Neural cell (in vitro differentiated cells): ENCODE results near the gene DGKQ. TPM values are rescaled to one million over a fixed set of nuclear protein-coding genes. Genes with fewer than 3 reads are reported as not detected.
"Not testable (repeated sequence)": the region's sequence is repeated elsewhere in the genome, so short reads cannot be mapped to it uniquely, and the experiment has no call there.

ENCODE experiments used
- H2AFZ ChIP-seq: fragments of 200-600, 300-800 bp; sonication (generic), shearing (Covaris generic); 2 replicates; pipeline ENCODE4 v1.6.0; 2014; ENCODE audit warnings: low read depth, mild to moderate bottlenecking, antibody characterized with exemption, low read length, moderate library complexity
- H3F3A ChIP-seq: fragments of 200-600 bp; shearing (Covaris generic); 2 replicates; pipeline ENCODE4 v1.6.1; 2016; ENCODE audit warnings: mild to moderate bottlenecking, moderate library complexity, mixed read lengths, antibody characterized with exemption, low read length; ENCODE audit not compliant: insufficient read depth, poor library complexity, severe bottlenecking
- H3K27ac ChIP-seq: fragments of 200-600, 300-800 bp; sonication (generic), shearing (Covaris generic); 2 replicates; pipeline ENCODE4 v1.5.1; 2014; ENCODE audit warnings: mild to moderate bottlenecking, low read length, moderate library complexity
- H3K27me3 ChIP-seq: fragments of 300-800, 200-600 bp; sonication (generic), shearing (Covaris generic); 2 replicates; pipeline ENCODE4 v1.6.0; 2014; ENCODE audit warnings: mild to moderate bottlenecking, low read depth, low read length, moderate library complexity; ENCODE audit not compliant: insufficient read depth
- H3K36me3 ChIP-seq: fragments of 300-800, 200-600 bp; sonication (generic), shearing (Covaris generic); 2 replicates; pipeline ENCODE4 v1.5.1; 2014; ENCODE audit warnings: mild to moderate bottlenecking, antibody characterized with exemption, low read length, moderate library complexity; ENCODE audit not compliant: insufficient read depth
- H3K4me2 ChIP-seq: fragments of 300-800, 200-600 bp; sonication (generic), shearing (Covaris generic); 2 replicates; pipeline ENCODE4 v1.6.0; 2014; ENCODE audit warnings: mild to moderate bottlenecking, low read length
- H3K4me3 ChIP-seq: fragments of 300-800, 200-600 bp; sonication (generic), shearing (Covaris generic); 2 replicates; pipeline ENCODE4 v1.5.1; 2014; ENCODE audit warnings: mild to moderate bottlenecking, low read length, moderate library complexity
- H3K79me2 ChIP-seq: fragments of 200-600 bp; shearing (Covaris generic); replicated peaks from 2 replicates; pipeline ENCODE4 v1.6.0; 2014; ENCODE audit warnings: mild to moderate bottlenecking, low read length, moderate library complexity; ENCODE audit not compliant: insufficient read depth
- H3K9ac ChIP-seq: fragments of 300-800, 200-600 bp; sonication (generic), shearing (Covaris generic); 2 replicates; pipeline ENCODE4 v1.6.1; 2016; ENCODE audit warnings: mild to moderate bottlenecking, low read length, mixed read lengths
- H3K9me2 ChIP-seq: fragments of 200-600 bp; shearing (Covaris generic); 2 replicates; pipeline ENCODE4 v1.6.1; 2016; ENCODE audit warnings: mild to moderate bottlenecking, low read length, mixed read lengths; ENCODE audit not compliant: insufficient read depth
- H3K9me3 ChIP-seq: fragments of 200-600, 300-800 bp; sonication (generic), shearing (Covaris generic); 2 replicates; pipeline ENCODE4 v1.6.1; 2016; ENCODE audit warnings: mild to moderate bottlenecking, mixed run types, low read length, moderate library complexity, mixed read lengths
- H4K20me1 ChIP-seq: fragments of 200-600 bp; shearing (Covaris generic); 2 replicates; pipeline ENCODE4 v1.6.1; 2016; ENCODE audit warnings: mild to moderate bottlenecking, mixed run types; ENCODE audit not compliant: insufficient read depth
- CTCF ChIP-seq: fragments of 450-650 bp; IDR thresholded peaks from 2 replicates; pipeline ENCODE4 v1.5.1; 2014; ENCODE audit warnings: antibody characterized with exemption, mild to moderate bottlenecking, moderate library complexity; ENCODE audit not compliant: poor library complexity, severe bottlenecking
- EP300 ChIP-seq: fragments of 450-650 bp; conservative IDR thresholded peaks from 2 replicates; pipeline ENCODE4 v1.6.1; 2014; ENCODE audit warnings: antibody characterized with exemption, mild to moderate bottlenecking, moderate library complexity; ENCODE audit not compliant: poor library complexity, severe bottlenecking
- EZH2 ChIP-seq: fragments of 200-600, 300-800 bp; shearing (Covaris generic), sonication (generic); IDR thresholded peaks from 2 replicates; pipeline ENCODE4 v1.6.1; 2014; ENCODE audit warnings: antibody characterized with exemption, low read length, borderline replicate concordance, mild to moderate bottlenecking; ENCODE audit not compliant: insufficient read depth, poor library complexity, severe bottlenecking
- MXI1 ChIP-seq: fragments of 450-650 bp; conservative IDR thresholded peaks from 2 replicates; pipeline ENCODE4 v1.6.1; 2014; ENCODE audit warnings: antibody characterized with exemption, mild to moderate bottlenecking; ENCODE audit not compliant: poor library complexity, severe bottlenecking
- POLR2AphosphoS5 ChIP-seq: IDR thresholded peaks from 2 replicates; pipeline ENCODE4 v1.6.1; 2012
- RAD21 ChIP-seq: fragments of 450-650 bp; conservative IDR thresholded peaks from 2 replicates; pipeline ENCODE4 v1.6.1; 2014; ENCODE audit warnings: antibody characterized with exemption, mild to moderate bottlenecking, moderate library complexity
- REST ChIP-seq: IDR thresholded peaks from 2 replicates; pipeline ENCODE4 v1.6.1; 2012; ENCODE audit warnings: borderline replicate concordance
- SMC3 ChIP-seq: fragments of 450-650 bp; conservative IDR thresholded peaks from 2 replicates; pipeline ENCODE4 v1.6.1; 2014; ENCODE audit warnings: antibody characterized with exemption, mild to moderate bottlenecking, moderate library complexity; ENCODE audit not compliant: poor library complexity
- TAF1 ChIP-seq: IDR thresholded peaks from 2 replicates; pipeline ENCODE4 v1.6.1; 2012; ENCODE audit warnings: low read depth
- polyA plus RNA-seq: library from polyadenylated mRNA; depleted of rRNA; stranded (reverse); fragments of >200 nt; gene quantifications from 2 replicates; pipeline ENCODE4 v1.2.3, GENCODE V29; 2014

DGKQ gene
- polyA plus RNA-seq, 1 donor from 2014 or later = 32.4 TPM

GRCh38 chr4:1000686-1001260 is 27.4 kb upstream of the DGKQ start:
- TF ChIP-seq EZH2 (no peak), RAD21 (no peak), REST (no peak), SMC3 (no peak), TAF1 (no peak), EP300 (no peak), CTCF (no peak), MXI1 (no peak), POLR2AphosphoS5 (no peak)
- no peak overlapping the region for H2AFZ ChIP-seq
- peaks cover 64% of the 10 kb centered on the region for H3K27me3 ChIP-seq
- H3K9me3 ChIP-seq = peaks cover 4% of the 10 kb centered on the region
- no peaks in the 10 kb centered on the region for H3K9me2 ChIP-seq
- no peaks in the 10 kb centered on the region for H3K79me2 ChIP-seq
- no peak overlapping the region for H3K4me2 ChIP-seq
- no peak overlapping the region for H3K4me3 ChIP-seq
- no peak overlapping the region for H3K9ac ChIP-seq
- H3F3A ChIP-seq = no peaks in the 10 kb centered on the region
- H3K27ac ChIP-seq = no peak overlapping the region
- H3K36me3 ChIP-seq = no peaks in the 10 kb centered on the region
- no peaks in the 10 kb centered on the region for H4K20me1 ChIP-seq

- no peaks in the 10 kb centered on the region for H3K9me2 ChIP-seq
- H4K20me1 ChIP-seq = no peaks in the 10 kb centered on the region
- TF ChIP-seq RAD21 (no peak), SMC3 (no peak), MXI1 (no peak), CTCF (no peak), POLR2AphosphoS5 (no peak), EZH2 (no peak), EP300 (no peak), TAF1 (no peak), REST (no peak)
- H3K27me3 ChIP-seq = peaks cover 61% of the 10 kb centered on the region
- H3K27ac ChIP-seq = no peak overlapping the region
- no peaks in the 10 kb centered on the region for H3K79me2 ChIP-seq
- H3K9ac ChIP-seq = no peak overlapping the region
- no peak overlapping the region for H2AFZ ChIP-seq
- H3K9me3 ChIP-seq = peaks cover 4% of the 10 kb centered on the region
- H3K4me2 ChIP-seq = no peak overlapping the region
- no peaks in the 10 kb centered on the region for H3K36me3 ChIP-seq
- H3F3A ChIP-seq = no peaks in the 10 kb centered on the region
- H3K4me3 ChIP-seq = no peak overlapping the region
These were observed 26.6 kb upstream of the DGKQ start for GRCh38 chr4:999882-1000425.

- H4K20me1 ChIP-seq, H3K4me3 ChIP-seq, H3K36me3 ChIP-seq, H3K9me3 ChIP-seq, H3F3A ChIP-seq, H3K9me2 ChIP-seq, H2AFZ ChIP-seq, H3K27ac ChIP-seq, H3K4me2 ChIP-seq, H3K79me2 ChIP-seq, H3K9ac ChIP-seq: not testable (repeated sequence)
- peaks cover 55% of the 10 kb centered on the region for H3K27me3 ChIP-seq
These were observed 26.0 kb upstream of the DGKQ start for GRCh38 chr4:999240-999863.
